Measurements from ENCODE around the gene TBXA2R. TPM values are rescaled to one million over a fixed set of nuclear protein-coding genes. Genes with fewer than 3 reads are reported as not detected.

TBXA2R gene
- total RNA-seq, 1 donor from 2014 or later: 1.9 TPM

DNA sequence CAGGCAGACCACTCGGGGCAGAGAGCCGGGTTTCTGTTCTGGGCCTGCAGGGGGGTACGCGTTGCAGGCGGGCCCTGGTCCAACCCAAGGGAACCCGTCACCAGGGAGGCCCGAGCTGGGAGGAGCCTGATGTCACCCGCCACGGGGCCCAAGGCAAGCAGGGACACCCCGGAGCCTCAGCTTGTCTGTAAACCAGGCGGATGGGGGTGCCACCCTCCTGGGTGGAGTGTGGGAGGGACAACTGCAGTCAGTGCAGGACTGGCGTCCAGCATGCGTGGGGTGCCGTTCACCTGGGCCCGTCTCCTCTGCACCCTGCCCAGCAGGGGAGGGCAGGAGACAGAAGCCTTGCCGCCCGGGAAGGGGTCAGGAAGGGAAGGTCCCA lies 12.9 kb upstream of the TBXA2R start:
- DNase-seq (ENCODE audit: low spot score): no peak

DNA sequence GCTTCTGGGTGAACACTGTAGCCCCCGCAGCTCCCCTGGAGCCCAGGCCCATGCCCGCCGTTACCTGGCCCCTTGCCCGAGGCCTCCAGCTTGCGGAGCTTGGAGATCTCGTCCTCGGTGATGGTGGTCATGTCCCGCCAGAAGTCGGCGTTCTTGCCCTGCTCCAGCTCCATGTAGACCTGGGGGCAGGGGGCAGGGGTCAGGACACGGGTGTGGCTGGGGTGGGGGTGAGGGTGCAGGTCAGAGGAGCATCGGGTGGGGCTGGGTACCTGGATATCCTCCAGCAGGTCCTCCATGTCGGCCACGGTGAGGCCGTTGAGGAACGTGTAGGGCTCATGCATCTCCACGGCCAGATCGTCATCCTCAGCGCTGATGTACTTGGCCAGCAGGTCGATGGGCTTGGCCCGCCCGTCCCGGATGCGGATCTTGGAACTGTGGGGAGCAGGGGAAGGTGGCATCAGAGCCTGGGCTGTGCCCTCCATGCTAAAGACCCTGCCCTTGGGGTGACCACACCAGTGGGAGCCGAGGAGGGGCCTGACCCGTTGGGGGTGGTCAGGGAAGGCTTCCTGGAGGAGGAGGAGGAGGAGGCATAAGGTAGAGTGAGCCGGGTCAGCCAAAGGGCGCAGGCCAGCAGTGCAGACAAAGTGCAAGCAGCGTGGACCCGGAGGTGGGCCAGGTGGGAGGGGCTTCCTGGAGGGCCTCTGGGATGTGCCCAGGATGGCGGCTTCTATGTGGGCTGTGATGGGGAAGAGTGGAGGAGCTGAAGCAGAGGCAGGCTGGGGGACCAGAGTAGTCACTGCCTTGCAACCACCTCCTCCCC lies 12.3 kb upstream of the TBXA2R start:
- no peak for DNase-seq (ENCODE audit: low spot score)

DNA sequence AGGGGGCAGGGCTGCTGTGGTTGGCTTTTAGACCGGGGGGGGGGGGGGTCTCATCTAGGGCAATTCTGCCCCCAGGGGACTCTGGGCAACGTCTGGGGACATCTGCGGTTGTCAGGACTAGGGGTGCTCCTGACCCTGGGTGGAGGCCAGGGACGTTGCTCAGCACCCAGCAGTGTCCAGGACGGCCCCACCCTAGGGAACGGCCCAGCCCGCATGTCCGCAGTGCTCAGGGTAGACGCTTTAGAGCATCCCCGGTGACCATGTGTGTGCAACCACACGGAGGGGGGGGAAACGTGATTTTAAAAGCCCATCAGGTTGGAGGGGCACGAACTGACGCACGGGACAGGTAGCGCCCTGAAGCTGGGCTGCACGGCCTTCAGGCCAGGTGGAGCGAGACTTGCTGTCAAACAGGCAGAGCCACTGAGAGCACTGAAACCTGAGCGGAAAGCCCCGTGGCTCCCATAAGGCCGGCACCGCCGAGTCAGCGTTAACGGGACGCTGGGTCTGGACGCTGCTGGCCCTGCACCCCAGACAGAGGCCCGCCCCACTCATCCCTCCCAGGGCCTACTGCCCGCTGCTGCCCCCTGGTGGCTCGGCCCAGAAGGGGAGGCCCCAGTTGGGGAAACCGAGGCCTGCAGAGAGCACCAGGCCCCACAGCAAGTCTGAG lies 11.6 kb upstream of the TBXA2R start:
- DNase-seq (ENCODE audit: low spot score): peak; percentile 19

DNA sequence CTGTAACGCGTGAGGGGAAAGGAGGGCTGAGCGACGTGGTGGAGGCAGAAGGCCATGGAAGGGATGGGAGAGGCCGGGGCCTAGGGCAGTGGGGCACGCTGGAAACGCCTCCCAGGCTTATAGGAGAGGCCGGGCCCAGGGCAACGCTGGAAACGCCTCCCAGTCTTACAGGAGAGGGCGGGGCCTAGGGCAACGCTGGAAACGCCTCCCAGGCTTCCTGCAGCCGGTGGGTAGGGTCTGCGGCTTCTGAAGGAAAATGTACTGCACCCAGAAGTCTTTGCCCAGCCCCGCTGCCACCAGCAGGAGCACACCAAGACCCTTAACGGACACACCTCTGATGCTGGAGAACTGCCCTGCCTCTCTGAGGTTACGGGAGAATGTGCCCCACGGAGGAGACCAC lies 10.8 kb upstream of the TBXA2R start:
- DNase-seq (ENCODE audit: low spot score): no peak

DNA sequence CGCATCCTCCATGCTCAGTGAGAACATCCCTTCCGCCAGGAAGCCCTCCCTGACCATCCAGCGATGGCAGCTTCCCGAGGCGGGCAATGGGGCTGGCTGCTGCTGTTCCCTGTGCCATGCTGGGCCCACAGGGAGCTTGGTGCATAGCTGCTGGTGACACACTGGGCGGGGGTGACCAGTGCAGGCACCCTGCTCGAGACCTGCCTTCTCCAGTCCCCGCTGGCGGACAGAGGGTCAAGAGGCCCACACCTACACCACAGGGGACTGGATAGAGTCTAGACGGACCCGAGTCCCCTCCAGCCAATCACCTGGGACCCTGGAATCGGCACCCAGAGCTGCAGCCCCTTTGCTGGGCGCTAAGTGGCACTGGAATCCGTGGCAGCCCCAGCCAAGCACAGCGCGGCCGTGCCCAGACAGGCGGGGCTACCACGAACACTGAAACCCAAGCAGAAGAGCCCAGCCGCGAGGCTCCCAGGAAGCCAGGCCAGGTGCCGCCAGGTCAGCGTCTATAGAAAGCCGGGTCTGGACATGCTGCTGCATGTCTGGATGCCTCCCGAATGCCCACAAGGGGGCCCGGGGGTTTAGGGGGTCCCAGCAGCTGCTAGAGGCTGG lies 9.0 kb upstream of the TBXA2R start:
- no peak for DNase-seq (ENCODE audit: low spot score)

DNA sequence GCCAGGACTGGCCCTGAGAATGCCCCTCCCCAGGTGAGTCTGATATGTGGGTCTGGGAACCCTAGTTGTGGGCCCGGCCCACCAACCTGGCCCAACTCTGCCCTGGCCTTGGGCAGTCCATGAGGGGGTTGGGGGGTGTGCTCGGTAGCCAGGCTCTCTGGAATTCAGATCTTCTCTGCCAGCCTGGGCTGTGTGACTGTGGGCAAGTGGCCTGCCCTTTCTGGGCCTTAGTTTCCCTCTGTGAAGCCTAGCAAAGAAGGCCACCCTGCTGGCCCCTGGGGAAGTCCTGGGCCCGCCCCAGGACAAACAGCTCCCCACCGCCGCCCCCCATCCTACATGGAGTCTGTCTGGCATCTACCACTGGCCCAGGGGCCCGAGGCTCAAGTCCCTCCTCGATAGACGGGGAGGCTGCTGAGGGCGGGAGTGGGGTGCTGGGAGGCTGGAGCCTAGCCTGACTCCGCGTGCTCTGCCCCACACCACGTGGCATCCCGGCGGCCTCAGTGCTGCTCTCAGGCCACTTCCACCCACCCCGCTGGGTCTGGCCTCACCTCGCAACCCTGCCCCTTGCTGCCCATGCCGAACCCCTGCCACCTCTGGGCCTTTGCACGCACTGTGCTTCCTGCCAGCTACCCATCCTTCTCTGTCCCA lies 8.3 kb upstream of the TBXA2R start:
- no peak for DNase-seq (ENCODE audit: low spot score)

DNA sequence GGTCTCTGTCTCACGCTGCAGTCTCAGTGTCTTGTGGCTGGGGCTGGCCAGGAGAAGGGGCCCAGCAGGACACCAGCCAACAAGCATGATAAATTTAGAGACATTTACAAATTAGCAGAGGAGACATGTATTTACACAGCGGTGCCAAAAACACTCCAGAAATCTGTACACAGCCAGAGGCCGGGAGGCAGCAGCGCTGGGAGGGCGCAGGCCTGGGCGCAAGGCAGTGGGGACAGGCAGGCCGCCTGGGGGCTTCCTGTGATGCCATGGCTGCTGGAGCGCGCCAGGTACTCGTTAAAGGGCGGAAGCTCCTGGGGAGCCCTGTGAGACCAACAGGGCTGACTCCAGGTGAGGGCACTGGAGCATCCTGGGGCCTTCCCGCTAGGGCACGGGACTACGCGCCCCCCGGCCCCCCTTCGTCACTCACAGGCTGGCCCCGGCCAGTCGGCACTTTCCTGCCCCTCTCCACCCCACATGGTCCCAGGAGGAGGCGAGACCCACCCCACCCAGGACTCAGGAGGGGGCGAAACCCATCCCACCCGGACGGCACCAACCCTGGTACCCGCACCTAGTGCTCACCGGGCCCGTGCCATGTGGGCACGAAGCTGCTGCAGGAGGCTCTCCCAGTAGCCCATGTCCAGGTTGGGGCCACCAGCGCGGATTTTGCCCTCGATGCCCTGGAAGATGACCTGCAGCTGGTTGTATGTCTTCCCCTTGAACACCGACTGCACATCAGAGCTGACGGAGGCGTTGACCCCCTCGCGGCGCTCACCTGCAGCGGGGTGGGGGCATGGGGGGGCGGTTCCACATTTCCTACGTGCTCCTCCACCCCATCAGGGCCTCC lies 7.4 kb upstream of the TBXA2R start:
- no peak for DNase-seq (ENCODE audit: low spot score)

DNA sequence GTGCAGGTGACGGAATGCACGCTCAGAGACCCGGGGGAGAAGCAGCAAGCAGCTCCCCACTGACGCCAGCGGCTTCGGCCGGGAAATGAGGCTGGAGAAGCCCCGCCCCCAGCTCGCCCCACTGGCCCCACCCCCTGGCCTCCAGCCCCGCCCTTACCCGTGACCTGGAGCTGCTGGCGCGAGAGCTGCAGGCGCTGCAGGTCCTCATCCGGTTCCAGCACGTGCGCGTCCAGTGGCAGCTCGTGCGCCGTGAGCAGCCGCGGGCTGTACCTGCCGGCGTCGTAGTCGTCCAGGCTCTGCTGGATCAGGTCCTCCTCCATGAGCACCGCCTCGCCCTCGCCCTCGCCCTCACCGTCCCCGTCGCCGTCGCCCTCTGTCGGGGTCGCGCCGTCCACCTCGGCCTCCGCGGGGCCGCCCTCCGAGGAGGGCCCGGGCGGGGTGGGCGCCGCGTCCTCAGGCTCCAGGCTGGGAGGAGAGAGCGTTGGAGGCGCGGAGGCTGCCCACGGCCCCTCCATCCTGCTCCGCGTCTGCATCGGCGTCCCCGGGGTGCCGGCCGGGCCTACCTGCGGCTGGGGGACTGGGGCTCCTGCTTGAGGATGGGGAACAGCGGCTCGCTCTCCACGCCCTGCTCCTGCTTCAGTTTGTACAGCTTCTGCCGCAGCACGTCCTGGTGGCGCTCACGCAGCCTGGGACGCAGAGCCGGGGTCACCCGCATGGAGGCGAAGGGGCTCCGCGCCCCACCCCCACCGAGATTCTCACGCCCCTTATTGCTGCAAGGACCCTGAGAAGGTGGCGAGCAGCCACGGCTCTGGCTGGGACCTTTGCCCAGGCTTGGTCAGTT lies 6.4 kb upstream of the TBXA2R start:
- no peak for DNase-seq (ENCODE audit: low spot score)

DNA sequence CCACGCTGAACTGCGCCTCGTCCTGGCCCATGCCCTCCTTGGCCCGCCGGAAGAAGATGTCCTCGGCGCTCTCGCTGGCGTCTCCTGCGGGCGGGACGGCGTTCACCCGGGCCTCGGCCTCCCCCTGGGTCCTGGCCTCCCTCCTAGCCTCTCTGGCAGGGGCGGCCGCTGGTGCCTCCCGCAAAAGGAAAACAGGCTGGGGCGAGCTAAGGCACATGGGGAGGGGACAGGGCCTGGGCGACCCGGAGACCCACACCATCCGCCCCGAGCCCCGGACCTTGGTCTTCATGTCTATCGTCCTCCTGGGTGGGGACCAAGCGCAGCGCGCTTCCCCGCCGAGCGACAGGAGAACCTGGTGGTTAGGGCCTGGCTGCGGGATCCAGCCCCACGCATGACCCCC lies 5.7 kb upstream of the TBXA2R start:
- DNase-seq (ENCODE audit: low spot score): no peak

DNA sequence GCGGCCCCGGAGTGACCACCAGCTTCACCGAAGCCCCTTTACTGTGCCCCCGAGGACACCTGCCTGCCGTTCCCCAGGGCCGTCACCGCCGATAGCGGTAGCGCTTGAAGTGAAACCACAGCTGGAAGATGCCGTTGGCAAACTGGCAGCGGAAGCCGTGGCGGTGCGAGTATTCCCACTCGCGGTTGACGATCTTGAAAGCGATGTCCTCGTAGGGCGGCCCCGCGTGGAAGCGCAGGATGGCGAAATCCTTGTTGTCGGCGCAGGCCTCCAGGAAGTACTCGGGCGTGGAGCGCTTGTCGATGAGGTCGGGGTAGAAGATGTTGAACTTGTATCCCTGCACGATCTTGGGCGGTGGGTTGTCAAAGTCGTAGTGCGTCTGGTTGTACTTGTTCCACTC lies 5.2 kb upstream of the TBXA2R start:
- no peak for DNase-seq (ENCODE audit: low spot score)

DNA sequence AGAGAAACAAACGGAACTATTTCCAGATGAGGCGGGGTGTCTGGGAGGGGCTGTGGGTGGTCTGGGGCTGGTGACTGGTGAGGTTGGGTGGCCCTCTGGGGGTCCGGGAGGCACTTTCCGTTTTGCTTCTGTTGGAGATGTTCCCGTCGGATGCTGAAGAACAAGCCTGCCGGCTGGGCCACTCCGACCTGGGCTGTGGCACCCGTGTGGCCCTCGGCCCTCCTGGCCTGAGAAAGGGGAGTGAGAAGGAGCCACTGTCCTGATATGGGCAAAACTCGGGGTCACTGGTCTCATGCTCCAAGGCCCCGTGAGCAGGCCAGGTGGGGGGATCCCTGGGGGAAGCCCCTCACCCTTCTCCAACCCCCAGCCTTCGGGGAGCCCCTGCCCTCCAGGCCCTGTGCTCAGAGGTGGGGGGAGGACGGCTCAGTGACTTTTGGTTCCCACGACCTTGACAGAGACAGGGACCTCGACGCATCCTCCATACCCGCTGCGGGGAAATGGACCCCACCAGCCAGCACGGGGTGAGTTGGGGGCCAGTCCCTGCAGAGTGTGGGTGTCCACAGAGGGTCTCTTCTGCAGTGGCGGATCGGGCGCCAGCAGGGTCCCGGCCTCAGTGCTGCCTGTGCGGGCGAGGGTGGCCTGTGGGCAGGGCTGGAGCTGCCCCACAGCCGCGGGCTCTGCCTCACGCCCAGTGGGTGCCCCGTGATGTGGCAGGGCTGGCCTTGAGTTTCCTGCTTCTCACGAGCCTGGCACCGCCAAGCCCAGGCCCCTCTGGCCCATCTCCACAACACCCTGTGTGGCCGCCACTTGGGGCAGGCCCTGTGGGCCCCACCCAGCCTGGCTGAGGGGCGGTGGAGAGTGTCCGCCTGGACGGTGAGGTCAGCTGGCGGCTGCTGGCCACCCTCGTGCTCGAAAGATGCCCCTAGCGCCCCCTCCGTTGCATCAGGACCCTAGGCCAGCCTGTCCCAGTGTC lies 4.4 kb upstream of the TBXA2R start:
- no peak for DNase-seq (ENCODE audit: low spot score)

DNA sequence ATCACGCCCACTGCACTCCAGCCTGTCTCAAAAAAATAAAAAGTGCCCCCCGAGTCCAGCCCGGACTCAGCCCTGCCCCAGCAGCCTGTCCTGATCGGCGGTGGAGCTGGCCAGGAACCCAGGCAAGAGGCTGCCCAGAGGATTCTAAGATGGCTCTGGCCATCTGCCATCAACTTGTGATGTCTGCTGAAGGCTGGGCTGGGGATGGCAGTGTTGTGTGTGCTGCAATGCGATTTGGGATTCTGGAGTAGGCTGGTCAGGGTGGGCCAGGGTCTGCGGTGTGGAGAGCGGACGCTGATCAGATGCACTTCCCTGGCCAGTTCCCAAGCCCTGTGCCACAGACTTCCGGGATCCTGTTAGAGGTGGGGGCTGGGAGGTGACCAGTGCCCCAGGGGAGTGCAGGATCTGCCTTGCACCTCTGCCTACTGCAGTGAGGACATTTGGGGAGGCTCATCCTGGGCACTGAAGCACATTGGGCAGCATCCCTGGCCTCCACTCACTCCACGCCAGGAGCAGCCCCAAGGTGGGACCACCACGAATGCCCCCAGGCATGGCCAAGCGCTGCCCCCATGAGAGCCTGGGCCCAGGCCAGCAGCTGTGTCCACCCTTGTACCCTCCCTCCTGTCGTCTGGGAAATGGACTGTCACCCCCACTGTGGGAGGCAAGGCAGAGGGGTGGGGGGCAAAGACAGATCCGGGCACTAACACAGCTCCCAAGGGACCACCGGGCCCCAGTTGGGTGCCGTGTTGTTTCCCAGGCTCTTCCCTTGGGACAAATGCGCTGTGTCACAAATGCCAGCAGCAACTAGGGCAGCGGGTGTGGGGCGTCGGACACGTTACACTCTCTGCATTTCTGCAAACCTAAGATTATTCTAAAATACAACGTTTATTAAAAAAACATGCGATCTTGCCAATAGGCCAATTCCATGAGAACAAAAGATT lies 3.4 kb upstream of the TBXA2R start:
- no peak for DNase-seq (ENCODE audit: low spot score)

DNA sequence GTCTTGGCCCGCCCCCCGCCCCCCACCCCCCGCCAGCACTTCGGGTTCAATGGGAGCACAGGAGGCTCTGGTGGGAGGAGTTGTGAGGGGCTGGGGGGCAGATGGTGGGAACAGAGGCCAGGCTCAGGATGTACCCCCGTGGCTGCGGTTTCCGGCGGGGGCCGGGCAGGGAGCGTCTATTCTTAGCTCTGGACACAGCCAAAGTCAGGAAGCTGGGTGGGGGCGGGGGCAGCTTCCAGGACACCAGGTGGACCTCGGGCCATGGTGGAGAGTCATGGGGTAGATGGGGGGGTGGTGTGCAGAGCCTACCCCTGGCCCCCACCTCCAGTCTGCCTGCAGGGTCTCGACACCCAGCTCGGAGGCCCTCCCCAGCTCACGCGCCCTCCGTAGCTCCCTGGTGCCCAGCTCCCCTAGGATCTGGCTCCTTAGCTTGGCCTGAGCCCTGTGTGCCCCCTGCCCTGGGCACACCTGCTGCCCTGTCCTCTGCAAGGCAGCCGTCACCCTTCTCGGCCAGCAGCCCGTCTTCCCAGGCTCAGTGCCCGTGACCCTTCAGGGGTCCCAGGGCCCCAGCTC lies 2.2 kb upstream of the TBXA2R start:
- no peak for DNase-seq (ENCODE audit: low spot score)

DNA sequence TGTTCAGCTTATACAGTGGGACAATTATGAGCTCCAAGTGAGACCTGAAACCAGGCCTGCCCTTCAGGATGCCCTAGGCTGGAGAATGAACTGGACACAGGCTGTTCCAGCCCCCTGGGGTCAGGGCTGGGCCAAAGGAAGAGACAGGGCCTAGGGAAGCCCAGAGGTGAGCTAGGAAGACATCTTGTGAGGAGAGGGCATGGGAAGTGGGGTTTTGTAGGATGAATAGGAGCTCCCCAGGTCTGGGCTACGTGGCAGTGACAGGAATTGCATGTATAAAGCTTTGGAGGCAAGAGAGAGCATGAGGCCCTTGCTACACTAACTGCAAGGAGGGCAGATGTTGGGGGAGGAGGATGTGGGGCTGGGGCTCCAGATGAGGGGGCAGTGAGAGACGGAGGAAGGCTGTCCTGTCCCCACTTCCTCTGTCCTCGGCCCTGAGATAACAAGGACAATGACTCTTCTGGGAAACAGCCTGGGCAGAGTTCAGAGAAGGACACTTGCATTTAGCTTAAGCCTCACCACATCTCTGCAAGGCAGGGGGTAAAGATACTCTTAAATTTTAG lies 1.5 kb upstream of the TBXA2R start:
- DNase-seq (ENCODE audit: low spot score): no peak

DNA sequence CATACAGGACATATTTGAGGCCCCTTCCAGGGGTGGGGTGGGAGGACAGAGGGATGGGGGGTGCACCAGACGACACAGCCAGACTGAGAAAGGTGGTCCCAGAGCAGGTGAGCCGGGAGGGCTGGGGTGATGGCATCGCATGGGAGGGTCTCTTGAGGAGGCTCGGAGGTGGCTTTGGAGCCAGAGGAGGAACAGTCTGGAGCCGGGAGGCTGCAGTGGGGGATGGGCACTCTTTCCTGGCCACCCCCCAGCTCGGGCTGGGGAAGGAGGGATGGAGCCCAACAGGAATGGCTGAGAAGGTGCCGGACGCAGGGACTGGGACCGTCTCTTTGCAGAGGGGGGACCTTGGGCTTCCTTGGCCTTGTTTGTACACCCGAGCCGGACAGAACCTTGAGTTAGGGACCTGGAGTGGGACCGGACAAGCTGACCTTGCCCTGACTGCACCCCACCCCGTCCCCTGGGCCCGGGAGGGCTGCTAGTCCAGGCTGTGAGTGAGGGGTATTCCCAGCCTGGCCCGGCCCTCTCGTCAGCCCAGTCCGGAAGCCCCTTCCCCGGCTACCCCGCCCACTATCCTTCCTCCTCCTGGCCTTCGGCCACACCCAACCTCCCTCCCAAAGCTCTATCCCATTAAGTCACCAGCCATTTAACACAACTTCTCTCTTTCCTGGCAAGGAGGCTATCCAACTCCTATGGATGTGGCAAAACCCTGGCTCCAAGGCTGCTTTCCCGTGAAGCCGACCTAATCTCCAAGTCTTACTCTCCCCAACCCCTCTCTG lies 816 bp upstream of the TBXA2R start:
- peak; percentile 25 for DNase-seq (ENCODE audit: low spot score)

DNA sequence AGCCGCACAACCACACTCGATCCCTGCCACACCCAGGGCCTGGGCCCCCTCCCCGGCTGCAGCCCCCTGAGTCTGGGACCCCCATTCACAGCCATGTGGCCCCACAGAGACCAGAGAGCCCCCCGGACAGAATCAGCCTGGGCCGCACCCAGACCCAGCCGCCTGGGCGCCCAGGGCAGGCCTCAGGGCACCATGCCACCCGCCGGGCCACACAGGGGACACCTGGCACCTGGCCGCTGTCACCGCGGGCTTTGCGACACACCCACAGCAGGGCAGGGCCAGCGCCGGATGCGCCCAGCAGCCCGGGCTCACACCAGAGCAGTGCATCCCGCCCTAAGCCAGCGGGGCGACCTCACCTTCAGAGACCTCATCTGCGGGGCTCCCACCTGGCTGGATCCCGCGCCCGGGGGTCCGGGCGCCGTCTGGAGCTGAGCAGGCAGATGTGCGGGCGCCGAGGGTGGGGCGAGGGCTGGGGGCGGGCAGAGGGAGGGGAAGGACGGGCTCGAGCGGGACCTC lies 443 bp downstream of the TBXA2R start:
- DNase-seq (ENCODE audit: low spot score): no peak

All from umbilical cord (tissue), 2 donors.